HepG2 (cell line): ENCODE measurements around the gene PLBD2. TPM values are rescaled to one million over a fixed set of nuclear protein-coding genes. Genes with fewer than 3 reads are reported as not detected.

Source experiments
- MIXL1 ChIP-seq: IDR thresholded peaks from 2 replicates; pipeline ENCODE4 v1.6.1; 2016
- MXI1 ChIP-seq: IDR thresholded peaks from 3 replicates; pipeline ENCODE4 v1.6.1; 2012; ENCODE audit warnings: low read depth, low read length, inconsistent platforms, borderline replicate concordance
- SP5 ChIP-seq: IDR thresholded peaks from 2 replicates; pipeline ENCODE4 v1.6.1; 2016; ENCODE audit warnings: low read depth, borderline replicate concordance
- ZFP36L1 ChIP-seq: sonication (generic); formaldehyde crosslinking; IDR thresholded peaks from 2 replicates; pipeline ENCODE4 v1.8.0; 2022; ENCODE audit warnings: mild to moderate bottlenecking, missing genetic modification reagents, moderate library complexity
- ZNF251 ChIP-seq: sonication (generic); formaldehyde crosslinking; IDR thresholded peaks from 2 replicates; pipeline ENCODE4 v1.9.0; 2021; ENCODE audit warnings: mild to moderate bottlenecking, missing genetic modification reagents
- ZNF614 ChIP-seq: IDR thresholded peaks from 2 replicates; pipeline ENCODE4 v1.6.1; 2018; ENCODE audit warnings: missing biosample characterization, missing genetic modification reagents, inconsistent platforms, borderline replicate concordance
- polyA plus RNA-seq, 8 experiments: library from polyadenylated mRNA; depleted of rRNA in 3 of 8; stranded (reverse) in 7 of 8; unstranded in 1 of 8; fragments of >200 nt; fragmentation: Illumina TruSeq in 4 of 8; extraction: Trizol in 4 of 8; gene quantifications; 2 replicates each; pipeline versions ENCODE4 v1.2.1 to v1.2.3, GENCODE V29; 2011 to 2016; ENCODE audit warnings: low read depth in 4 of 8, missing spikeins in 1 of 8, mixed read lengths in 1 of 8; ENCODE audit not compliant: insufficient read depth in 1 of 8
- total RNA-seq, 5 experiments: library from RNA; depleted of rRNA; stranded (reverse); fragments of >200 nt; fragmentation: Illumina TruSeq; extraction: Trizol; gene quantifications; 2 replicates each; pipeline ENCODE4 v1.2.3, GENCODE V29; 2016; ENCODE audit warnings: low read depth in 1 of 5
- TF ChIP-seq, protein P1 (sequence below), 2 experiments: fragments of 450-650 bp in 1 of 2; sonication (generic) in 1 of 2; formaldehyde crosslinking in 1 of 2; IDR thresholded peaks; 2 replicates each; pipeline versions ENCODE4 v1.6.1 to v1.8.0; 2016 to 2022; ENCODE audit warnings: antibody characterized with exemption in 1 of 2, mild to moderate bottlenecking in 1 of 2, missing genetic modification reagents in 1 of 2
- TF ChIP-seq, protein P2 (sequence below): sonication (generic); formaldehyde crosslinking; IDR thresholded peaks from 2 replicates; pipeline ENCODE4 v1.4.0; 2020; ENCODE audit warnings: low read depth, missing genetic modification reagents
- TF ChIP-seq, protein P3 (sequence below): sonication (generic); formaldehyde crosslinking; IDR thresholded peaks from 2 replicates; pipeline ENCODE4 v1.5.1; 2020; ENCODE audit warnings: missing genetic modification reagents, mild to moderate bottlenecking, borderline replicate concordance
- TF ChIP-seq, protein P4 (sequence below): sonication (generic); formaldehyde crosslinking; conservative IDR thresholded peaks from 2 replicates; pipeline ENCODE4 v1.8.0; 2022; ENCODE audit warnings: missing genetic modification reagents
- TF ChIP-seq, protein P5 (sequence below): sonication (generic); formaldehyde crosslinking; IDR thresholded peaks from 2 replicates; pipeline ENCODE4 v1.4.0; 2020; ENCODE audit warnings: missing genetic modification reagents; ENCODE audit errors: not compliant biosample characterization

PLBD2 gene
- total and polyA plus RNA-seq, 2 of the 13 experiments (the other 11 are each of a cell fraction or from before 2014, with no cell fraction given): 6.7 to 8.5 TPM

DNA sequence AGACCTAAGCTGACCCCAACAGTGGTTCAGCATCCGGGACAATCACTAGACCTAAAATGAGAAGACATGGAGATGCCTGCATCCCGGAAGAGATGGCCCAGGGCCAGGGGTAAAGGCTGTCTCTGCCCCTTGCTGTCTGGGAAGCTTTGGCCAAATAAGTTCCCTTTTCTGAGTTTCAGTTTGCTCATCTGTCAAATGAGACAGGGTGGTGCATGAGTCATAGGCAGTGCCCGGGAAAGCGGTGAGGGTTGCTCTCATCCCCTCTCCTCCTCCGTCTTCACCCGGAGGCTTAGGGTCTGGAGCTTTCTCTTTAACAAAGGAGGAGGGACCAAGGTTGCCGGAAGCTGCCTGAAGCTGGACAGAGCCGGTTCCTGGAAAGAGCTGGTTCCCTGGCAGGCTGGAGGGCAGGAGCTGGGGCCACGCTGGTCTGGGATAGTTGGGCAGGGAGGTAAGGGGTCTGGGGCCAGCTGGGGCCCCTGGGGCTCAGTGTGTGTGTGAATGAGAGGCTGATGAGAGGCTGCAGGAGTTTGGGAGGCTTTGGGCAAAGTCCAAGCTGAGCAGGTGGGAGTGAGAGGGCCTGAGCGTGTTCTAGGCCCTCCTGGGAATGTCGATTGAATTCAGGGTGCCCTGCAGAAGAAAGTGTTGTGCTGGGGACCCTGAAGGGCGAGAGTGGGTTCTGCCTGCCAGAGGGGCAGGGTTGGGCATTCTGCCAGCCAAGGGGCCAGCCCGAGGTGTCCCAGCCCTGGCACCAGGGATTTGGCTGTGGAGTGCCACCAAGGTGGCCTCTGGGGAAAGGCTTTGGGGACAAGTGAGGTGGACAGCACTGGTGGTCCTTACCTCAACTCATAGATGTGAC is 63.9 kb downstream of the PLBD2 start, which contains the start of gene SDSL (continued):
- no peak for TF ChIP-seq ZFP36L1 (CRISPR knock-in tag)
- TF ChIP-seq, protein P1, sequence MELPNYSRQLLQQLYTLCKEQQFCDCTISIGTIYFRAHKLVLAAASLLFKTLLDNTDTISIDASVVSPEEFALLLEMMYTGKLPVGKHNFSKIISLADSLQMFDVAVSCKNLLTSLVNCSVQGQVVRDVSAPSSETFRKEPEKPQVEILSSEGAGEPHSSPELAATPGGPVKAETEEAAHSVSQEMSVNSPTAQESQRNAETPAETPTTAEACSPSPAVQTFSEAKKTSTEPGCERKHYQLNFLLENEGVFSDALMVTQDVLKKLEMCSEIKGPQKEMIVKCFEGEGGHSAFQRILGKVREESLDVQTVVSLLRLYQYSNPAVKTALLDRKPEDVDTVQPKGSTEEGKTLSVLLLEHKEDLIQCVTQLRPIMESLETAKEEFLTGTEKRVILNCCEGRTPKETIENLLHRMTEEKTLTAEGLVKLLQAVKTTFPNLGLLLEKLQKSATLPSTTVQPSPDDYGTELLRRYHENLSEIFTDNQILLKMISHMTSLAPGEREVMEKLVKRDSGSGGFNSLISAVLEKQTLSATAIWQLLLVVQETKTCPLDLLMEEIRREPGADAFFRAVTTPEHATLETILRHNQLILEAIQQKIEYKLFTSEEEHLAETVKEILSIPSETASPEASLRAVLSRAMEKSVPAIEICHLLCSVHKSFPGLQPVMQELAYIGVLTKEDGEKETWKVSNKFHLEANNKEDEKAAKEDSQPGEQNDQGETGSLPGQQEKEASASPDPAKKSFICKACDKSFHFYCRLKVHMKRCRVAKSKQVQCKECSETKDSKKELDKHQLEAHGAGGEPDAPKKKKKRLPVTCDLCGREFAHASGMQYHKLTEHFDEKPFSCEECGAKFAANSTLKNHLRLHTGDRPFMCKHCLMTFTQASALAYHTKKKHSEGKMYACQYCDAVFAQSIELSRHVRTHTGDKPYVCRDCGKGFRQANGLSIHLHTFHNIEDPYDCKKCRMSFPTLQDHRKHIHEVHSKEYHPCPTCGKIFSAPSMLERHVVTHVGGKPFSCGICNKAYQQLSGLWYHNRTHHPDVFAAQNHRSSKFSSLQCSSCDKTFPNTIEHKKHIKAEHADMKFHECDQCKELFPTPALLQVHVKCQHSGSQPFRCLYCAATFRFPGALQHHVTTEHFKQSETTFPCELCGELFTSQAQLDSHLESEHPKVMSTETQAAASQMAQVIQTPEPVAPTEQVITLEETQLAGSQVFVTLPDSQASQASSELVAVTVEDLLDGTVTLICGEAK (IDR thresholded peaks at IDR 0.05): no peak
- TF ChIP-seq, protein P1 (CRISPR knock-in tag; IDR thresholded peaks at IDR 0.05): no peak
- TF ChIP-seq MIXL1 (CRISPR knock-in tag): no peak
- no peak for TF ChIP-seq ZNF251
- TF ChIP-seq MXI1: no peak
- TF ChIP-seq, protein P2, sequence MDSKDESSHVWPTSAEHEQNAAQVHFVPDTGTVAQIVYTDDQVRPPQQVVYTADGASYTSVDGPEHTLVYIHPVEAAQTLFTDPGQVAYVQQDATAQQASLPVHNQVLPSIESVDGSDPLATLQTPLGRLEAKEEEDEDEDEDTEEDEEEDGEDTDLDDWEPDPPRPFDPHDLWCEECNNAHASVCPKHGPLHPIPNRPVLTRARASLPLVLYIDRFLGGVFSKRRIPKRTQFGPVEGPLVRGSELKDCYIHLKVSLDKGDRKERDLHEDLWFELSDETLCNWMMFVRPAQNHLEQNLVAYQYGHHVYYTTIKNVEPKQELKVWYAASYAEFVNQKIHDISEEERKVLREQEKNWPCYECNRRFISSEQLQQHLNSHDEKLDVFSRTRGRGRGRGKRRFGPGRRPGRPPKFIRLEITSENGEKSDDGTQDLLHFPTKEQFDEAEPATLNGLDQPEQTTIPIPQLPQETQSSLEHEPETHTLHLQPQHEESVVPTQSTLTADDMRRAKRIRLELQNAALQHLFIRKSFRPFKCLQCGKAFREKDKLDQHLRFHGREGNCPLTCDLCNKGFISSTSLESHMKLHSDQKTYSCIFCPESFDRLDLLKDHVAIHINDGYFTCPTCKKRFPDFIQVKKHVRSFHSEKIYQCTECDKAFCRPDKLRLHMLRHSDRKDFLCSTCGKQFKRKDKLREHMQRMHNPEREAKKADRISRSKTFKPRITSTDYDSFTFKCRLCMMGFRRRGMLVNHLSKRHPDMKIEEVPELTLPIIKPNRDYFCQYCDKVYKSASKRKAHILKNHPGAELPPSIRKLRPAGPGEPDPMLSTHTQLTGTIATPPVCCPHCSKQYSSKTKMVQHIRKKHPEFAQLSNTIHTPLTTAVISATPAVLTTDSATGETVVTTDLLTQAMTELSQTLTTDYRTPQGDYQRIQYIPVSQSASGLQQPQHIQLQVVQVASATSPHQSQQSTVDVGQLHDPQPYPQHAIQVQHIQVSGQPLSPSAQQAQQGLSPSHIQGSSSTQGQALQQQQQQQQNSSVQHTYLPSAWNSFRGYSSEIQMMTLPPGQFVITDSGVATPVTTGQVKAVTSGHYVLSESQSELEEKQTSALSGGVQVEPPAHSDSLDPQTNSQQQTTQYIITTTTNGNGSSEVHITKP (CRISPR knock-in tag): 0 out of 2 replicates have a peak, but pooled peaks have one; percentile 25
- no peak for TF ChIP-seq ZNF614 (CRISPR knock-in tag)
- TF ChIP-seq SP5 (CRISPR knock-in tag): no peak
- TF ChIP-seq, protein P3, sequence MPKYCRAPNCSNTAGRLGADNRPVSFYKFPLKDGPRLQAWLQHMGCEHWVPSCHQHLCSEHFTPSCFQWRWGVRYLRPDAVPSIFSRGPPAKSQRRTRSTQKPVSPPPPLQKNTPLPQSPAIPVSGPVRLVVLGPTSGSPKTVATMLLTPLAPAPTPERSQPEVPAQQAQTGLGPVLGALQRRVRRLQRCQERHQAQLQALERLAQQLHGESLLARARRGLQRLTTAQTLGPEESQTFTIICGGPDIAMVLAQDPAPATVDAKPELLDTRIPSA (CRISPR knock-in tag): no peak
- TF ChIP-seq, protein P4, sequence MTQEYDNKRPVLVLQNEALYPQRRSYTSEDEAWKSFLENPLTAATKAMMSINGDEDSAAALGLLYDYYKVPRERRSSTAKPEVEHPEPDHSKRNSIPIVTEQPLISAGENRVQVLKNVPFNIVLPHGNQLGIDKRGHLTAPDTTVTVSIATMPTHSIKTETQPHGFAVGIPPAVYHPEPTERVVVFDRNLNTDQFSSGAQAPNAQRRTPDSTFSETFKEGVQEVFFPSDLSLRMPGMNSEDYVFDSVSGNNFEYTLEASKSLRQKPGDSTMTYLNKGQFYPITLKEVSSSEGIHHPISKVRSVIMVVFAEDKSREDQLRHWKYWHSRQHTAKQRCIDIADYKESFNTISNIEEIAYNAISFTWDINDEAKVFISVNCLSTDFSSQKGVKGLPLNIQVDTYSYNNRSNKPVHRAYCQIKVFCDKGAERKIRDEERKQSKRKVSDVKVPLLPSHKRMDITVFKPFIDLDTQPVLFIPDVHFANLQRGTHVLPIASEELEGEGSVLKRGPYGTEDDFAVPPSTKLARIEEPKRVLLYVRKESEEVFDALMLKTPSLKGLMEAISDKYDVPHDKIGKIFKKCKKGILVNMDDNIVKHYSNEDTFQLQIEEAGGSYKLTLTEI (CRISPR knock-in tag): no peak
- TF ChIP-seq, protein P5, sequence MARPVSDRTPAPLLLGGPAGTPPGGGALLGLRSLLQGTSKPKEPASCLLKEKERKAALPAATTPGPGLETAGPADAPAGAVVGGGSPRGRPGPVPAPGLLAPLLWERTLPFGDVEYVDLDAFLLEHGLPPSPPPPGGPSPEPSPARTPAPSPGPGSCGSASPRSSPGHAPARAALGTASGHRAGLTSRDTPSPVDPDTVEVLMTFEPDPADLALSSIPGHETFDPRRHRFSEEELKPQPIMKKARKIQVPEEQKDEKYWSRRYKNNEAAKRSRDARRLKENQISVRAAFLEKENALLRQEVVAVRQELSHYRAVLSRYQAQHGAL: no peak
